ENCODE data around the gene OR56A3.

DNA sequence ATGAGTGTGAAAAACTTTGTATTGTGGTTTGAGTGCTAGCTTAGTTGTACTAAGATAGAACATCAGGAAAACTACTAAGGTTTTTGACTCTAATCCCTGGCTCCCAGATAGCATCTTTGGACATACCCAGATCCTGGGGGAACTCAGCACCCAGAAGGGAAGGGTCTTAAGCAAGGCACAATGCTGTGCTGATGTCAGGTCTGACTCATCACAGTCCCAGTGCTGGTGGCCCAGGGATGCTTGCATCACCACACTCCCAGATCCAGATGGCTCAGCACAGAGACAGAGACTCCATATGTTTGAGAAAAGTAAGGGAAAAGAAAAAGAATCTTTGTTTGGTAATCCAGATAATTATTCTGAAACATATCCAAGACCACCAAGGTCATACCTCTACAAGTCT lies 18.3 kb upstream of the OR56A3 start:
- TF ChIP-seq, protein P1, sequence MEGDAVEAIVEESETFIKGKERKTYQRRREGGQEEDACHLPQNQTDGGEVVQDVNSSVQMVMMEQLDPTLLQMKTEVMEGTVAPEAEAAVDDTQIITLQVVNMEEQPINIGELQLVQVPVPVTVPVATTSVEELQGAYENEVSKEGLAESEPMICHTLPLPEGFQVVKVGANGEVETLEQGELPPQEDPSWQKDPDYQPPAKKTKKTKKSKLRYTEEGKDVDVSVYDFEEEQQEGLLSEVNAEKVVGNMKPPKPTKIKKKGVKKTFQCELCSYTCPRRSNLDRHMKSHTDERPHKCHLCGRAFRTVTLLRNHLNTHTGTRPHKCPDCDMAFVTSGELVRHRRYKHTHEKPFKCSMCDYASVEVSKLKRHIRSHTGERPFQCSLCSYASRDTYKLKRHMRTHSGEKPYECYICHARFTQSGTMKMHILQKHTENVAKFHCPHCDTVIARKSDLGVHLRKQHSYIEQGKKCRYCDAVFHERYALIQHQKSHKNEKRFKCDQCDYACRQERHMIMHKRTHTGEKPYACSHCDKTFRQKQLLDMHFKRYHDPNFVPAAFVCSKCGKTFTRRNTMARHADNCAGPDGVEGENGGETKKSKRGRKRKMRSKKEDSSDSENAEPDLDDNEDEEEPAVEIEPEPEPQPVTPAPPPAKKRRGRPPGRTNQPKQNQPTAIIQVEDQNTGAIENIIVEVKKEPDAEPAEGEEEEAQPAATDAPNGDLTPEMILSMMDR (IDR thresholded peaks at IDR 0.05 in 8 of 11, conservative IDR thresholded peaks at IDR 0.05 in 3 of 11): no peak
- TF ChIP-seq POLR2A (IDR thresholded peaks at IDR 0.05): no peak

Measured in spleen (tissue), 7 donors.